GM18861 (cell line): ENCODE results near the gene OR6B1.
"Not testable (repeated sequence)": the region's sequence is repeated elsewhere in the genome, so short reads cannot be mapped to it uniquely, and the experiment has no call there.

Experiments used
- ATAC-seq: cut with Tn5 transposase; IDR thresholded peaks from one replicate; pipeline ENCODE4 v1.9.1; 2021; ENCODE audit not compliant: unreplicated experiment

Gene OR6B1

DNA sequence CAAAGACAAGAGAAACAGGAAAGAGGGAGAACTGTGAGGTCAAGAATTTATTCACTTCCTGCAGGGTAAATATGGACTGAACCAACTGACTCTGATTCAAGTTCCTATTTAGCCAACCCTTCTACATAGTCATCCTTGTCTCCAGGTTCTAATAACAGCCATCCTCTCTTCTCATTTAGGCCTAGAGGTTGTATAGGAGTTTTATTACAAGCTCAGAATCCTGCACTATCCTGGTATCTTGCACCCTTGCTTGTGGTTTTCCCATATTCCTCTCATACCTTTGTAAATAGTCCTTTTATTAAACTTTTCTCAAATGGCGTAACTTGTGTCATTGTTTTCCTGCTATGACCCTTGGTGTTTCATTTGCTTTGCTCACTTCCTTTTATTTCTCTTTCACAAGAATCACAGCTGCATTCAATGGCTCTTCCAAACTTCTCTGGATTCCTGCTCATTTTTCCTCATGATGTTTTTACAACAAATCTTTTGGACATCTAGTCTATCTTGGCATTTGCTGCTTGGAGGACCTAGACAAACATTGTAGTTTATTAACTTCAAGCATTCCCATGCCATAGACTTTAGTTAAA, 36.3 kb downstream of the OR6B1 start:
- ATAC-seq, result no peak

DNA sequence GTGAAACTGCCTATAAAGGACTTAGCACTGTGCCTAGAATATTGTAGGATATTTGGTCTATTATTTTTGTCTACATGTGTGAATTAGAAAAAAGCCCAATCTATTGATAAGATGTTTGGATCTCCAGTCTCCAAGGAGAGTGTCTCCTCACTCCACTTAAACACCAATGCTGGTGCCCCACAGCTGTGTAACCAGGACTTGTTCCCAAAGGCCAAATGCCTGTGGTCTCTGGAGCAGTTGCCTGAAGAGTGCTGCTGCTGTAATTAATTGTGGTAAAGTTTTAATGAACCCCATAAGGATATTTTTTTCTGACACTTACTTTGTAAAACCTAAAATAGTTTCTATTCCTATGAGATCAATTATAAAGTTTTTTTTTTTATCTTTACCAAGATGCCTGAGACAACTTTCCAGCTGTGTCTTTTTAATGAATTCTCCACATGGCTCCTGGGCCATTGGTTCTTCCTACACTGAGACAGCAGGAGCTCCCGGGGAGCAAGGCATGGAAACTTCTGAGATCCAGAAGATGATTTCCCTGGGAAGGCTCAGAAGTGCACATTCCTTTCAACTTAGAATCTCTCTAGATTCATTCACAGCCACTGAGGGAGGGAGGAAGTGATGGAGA, 37.4 kb downstream of the OR6B1 start:
- no peak for ATAC-seq

- ATAC-seq, result no peak
These were observed 38.8 kb downstream of the OR6B1 start for GRCh38 chr7:144038887-144039286.

DNA sequence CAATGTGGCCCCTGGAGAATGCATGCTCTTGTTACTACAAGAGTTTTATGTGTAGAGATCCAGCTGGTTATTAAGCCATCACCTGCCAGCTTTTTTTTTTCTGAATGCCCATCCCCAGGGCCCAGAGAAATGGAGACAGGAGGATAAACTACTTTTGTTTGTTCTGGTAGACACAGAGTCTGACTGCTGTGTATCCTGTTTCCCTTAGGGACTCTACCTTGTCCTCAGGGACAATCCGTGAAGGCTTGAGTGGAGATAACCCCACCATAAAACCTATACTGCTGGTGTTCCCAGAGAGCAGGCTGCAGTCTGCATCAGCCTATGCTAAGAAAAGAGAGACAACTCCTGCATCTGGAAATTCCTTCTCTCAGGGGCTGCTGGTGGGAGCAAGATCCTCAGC, 48.5 kb downstream of the OR6B1 start, which contains the start of gene OR2A5:
Gene OR2A5, plus strand, starts transcription at position 301 of the 400 bp plus-strand sequence. CDS start 1,454 bp downstream, outside the sequence.
- no peak for ATAC-seq

- ATAC-seq, result no peak
These were observed 49.4 kb downstream of the OR6B1 start for GRCh38 chr7:144049491-144049890.

DNA sequence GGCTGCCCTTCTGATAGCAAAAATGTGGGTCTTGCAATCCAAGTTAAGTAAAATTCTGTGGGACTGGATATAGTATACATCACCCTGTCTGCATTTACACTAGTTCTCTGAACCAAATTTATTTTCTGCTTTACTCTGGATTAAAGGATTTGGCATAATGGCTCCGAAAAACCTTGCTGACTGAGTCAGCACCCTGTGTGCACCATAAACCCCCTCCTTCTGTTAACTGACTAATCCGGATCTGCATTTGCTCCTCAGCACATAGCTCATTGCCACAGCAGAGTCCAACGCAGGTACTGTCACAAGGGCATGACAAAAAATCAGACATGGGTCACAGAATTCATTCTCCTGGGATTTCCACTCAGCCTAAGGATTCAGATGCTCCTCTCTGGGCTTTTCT, 50.0 kb downstream of the OR6B1 start:
- no peak for ATAC-seq

DNA sequence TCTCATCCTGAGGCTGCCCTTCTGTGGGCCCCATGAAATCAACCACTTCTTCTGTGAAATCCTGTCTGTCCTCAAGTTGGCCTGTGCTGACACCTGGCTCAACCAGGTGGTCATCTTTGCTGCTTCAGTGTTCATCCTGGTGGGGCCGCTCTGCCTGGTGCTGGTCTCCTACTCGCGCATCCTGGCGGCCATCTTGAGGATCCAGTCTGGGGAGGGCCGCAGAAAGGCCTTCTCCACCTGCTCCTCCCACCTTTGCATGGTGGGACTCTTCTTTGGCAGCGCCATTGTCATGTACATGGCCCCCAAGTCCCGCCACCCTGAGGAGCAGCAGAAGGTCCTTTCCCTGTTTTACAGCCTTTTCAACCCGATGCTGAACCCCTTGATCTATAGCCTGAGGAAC, 50.8 kb downstream of the OR6B1 start:
- ATAC-seq, result not testable (repeated sequence)

DNA sequence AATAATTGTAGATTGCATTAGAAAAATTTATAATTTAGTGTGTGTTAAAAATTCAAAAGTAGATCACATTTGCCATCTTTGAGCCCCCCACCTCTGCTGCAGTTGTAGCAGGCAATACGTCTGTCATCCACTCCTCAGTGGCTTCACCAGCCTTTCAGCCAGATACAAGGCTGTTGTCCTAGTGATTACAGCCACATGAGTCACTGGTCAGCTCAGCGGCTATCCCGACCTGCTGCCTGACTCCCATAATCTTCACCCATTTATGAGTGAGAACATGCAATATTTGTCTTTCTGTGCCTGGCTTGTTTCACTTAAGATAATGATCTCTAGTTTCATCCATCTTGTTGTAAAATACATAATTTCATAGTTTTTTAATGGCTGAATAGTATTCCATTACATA, 57.8 kb downstream of the OR6B1 start:
- no peak for ATAC-seq
